ENCODE results near the gene FAM222A.

Gene FAM222A
- total RNA-seq, result 2.5 to 12.9 (median 2.7) reads per million in 9 experiments

DNA sequence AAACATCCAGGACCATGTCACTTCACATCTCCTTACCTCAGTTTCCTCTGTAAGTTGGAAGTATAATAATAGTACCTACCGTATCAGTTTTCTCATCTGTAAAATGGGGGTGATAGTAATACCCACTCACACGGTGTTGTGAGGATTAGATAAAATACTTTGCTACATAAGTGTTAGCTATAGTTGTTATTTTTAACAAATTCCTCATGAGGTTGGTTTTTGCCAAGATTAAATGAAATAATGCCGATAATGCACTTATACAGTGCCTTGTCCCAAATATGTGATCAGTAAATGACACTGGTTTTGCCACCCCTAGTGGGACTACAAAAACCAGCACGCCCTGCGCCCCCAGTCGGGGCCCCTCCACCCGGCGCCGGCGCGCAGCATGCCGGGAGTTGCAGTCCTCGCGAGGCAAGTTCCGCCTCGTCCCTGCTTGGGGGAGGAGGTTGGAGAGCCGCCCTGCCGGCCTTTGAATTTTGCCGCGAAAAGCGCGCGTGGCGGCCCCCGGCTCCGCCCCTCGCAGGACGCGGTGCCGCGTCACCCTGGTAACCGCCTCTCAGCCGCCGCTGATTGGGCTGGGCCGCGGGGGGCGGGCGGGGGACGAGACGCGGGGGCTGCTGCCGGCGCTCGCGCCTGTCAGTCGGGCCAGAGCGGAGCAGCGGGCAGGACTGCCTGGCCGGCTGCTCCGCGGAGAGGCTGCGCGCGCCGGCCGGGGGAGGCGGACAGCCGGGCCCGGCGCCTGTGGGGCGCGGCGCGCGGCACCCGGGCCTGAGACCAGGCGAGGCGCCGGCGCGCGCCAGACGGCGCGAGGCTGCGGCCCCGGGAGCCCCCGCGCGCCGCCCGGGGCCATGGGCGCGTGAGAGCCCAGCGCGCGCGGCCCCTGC lies at the start of gene FAM222A:
Gene FAM222A, plus strand, starts transcription at position 639 of the 884 bp plus-strand sequence. CDS start 30,322 bp downstream, outside the sequence.
- DNase-seq (peak; percentile 97 to 99 (median 97)), ATAC-seq (replicated peaks) (peak; percentile 86)
- Mint-ChIP-seq H3K9me3 (no peaks in the 10 kb centered on the region), H3K27ac (no peak within 1 kb of the TSS), H3K36me3 (ENCODE audit: insufficient read depth) (peaks cover 10% of the 10 kb centered on the region), H3K27me3 (peaks cover 17 to 45% of the 10 kb centered on the region in 2 donors), H3K4me1 (ENCODE audit: low read depth in 2 of 2) (peaks cover 0 to 1% of the 10 kb centered on the region in 2 donors), H3K4me3 (peak within 1 kb of the TSS; percentile 61 to 70)

DNA sequence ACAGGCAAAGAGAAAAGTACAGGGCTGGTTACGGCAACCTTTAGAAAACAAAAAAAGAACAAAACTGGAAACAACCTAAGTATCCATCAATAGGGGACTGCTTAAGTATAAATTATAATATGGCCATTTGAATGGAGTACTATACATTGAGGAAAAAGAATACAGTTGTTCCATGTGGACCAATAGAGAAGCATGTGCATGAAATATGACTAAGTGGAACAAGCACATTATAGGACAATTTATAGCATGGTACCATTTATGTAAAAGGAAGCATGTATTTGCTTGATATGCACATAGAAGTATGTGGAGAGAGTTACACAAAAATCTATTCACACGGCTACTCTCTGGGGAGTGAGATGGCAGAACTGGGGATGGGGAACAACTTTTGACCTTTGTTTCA lies 49.2 kb upstream of the FAM222A start:
- Mint-ChIP-seq H3K4me3 (no peak overlapping the region), H3K9me3 (no peaks in the 10 kb centered on the region), H3K27ac (no peak overlapping the region), H3K27me3 (peaks cover under 1 to 21% of the 10 kb centered on the region in 2 donors), H3K4me1 (ENCODE audit: low read depth in 2 of 2) (no peaks in the 10 kb centered on the region), H3K36me3 (ENCODE audit: insufficient read depth) (peaks cover 5% of the 10 kb centered on the region)
- no peak for DNase-seq
- no peak for ATAC-seq (replicated peaks)

DNA sequence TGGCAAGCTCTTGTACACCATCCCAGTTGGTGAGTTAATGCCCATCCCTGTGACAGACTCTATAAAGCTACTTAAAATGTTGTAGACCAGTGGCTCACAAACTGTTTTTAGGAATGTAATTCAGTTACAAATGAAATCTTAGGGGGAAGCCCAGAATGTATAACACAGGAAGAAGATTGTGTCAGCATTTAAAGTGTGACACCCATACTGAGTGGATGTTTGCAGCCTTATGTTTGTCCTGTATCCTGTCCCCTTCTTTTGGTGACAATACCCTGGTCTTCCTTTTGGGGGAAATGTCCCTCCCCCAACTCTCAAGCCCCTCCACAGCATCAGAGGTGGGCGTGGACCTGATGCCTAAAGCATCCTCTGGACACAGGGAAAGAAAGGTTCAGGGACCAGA lies 47.6 kb upstream of the FAM222A start:
- peaks cover 5% of the 10 kb centered on the region for H3K36me3 Mint-ChIP-seq (ENCODE audit: insufficient read depth)
- ATAC-seq (replicated peaks) (no peak), DNase-seq (no peak)
- no peak overlapping the region for H3K4me3 Mint-ChIP-seq
- no peaks in the 10 kb centered on the region for H3K9me3 Mint-ChIP-seq
- no peaks in the 10 kb centered on the region for H3K4me1 Mint-ChIP-seq (ENCODE audit: low read depth in 2 of 2)
- peaks cover 11 to 38% of the 10 kb centered on the region in 2 donors for H3K27me3 Mint-ChIP-seq
- H3K27ac Mint-ChIP-seq, result no peak overlapping the region

DNA sequence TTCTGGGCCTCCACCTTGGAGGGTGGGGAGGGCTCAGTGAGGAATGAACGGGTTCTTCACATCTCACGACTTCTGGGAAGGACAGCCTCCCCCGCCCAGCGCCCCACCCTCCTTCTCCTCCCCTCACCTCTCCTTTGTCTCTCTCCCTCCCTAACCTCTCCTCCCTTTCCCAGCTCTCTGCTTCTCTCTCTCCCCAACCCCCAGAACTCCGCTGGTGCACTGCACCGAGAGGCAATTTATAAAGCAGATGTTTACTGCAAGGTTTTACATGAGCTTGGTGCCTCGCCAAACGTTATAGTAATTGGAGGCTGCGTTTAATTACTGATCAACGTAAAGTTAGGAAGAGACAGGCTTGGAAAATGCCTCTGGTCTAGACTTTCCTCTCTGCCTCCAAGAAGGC lies 42.9 kb upstream of the FAM222A start:
- no peak for ATAC-seq (replicated peaks)
- peaks cover 15 to 54% of the 10 kb centered on the region in 2 donors for H3K27me3 Mint-ChIP-seq
- H3K4me3 Mint-ChIP-seq, result no peak overlapping the region

DNA sequence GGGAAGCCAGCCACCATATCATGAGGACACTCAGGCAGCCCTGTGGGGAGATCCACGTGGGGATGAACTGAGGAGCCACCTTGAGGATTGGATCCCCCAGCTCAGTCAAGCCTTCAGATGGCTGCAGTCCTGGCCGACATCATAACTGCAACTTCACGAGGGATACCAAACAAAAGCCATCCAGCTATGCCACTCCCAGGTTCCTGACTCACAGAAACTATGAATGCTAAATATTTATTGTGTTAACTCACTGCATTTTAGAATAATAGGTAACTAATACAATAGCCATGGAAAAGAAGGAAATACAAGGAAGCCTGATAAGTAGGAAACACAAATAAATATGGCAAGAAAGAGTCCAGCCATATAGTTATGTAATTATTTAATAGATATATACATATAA lies 42.1 kb upstream of the FAM222A start:
- ATAC-seq (replicated peaks) (no peak), DNase-seq (no peak)
- no peaks in the 10 kb centered on the region for H3K9me3 Mint-ChIP-seq
- H3K36me3 Mint-ChIP-seq (ENCODE audit: insufficient read depth), result peaks cover 2% of the 10 kb centered on the region
- H3K4me3 Mint-ChIP-seq, result no peak overlapping the region
- H3K4me1 Mint-ChIP-seq (ENCODE audit: low read depth in 2 of 2), result no peaks in the 10 kb centered on the region
- H3K27ac Mint-ChIP-seq, result no peak overlapping the region
- peaks cover 15 to 62% of the 10 kb centered on the region in 2 donors for H3K27me3 Mint-ChIP-seq

More for the DNA sequence above, 42.9 kb upstream of the FAM222A start:
- Mint-ChIP-seq H3K36me3 (ENCODE audit: insufficient read depth) (peaks cover 2% of the 10 kb centered on the region), H3K4me1 (ENCODE audit: low read depth in 2 of 2) (no peaks in the 10 kb centered on the region), H3K9me3 (no peaks in the 10 kb centered on the region), H3K27ac (no peak overlapping the region)
- no peak for DNase-seq

DNA sequence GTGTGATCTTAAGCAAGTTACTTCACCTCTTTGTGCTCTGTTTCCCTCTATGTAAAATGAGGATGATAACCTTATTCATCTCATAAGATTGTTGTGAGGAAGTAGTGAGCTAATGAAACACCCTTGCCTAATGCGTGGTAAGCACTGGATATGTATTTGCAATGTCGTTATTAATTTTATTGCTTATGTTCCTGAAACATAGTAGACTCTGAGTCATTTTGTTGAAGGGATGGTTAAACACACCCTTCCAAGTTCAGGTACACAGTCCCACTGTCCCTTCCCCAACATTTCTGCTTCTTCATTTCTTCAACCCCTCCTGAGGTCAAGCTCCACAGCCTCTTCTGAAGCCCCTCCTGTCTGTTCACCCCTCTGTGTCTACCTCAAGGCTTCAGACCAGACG lies 40.2 kb upstream of the FAM222A start:
- no peak for ATAC-seq (replicated peaks)
- DNase-seq, result no peak
- no peak overlapping the region for H3K4me3 Mint-ChIP-seq
- peaks cover 21 to 66% of the 10 kb centered on the region in 2 donors for H3K27me3 Mint-ChIP-seq
- H3K36me3 Mint-ChIP-seq (ENCODE audit: insufficient read depth), result peaks cover 1% of the 10 kb centered on the region
- H3K27ac Mint-ChIP-seq, result no peak overlapping the region
- no peaks in the 10 kb centered on the region for H3K9me3 Mint-ChIP-seq
- H3K4me1 Mint-ChIP-seq (ENCODE audit: low read depth in 2 of 2), result no peaks in the 10 kb centered on the region

DNA sequence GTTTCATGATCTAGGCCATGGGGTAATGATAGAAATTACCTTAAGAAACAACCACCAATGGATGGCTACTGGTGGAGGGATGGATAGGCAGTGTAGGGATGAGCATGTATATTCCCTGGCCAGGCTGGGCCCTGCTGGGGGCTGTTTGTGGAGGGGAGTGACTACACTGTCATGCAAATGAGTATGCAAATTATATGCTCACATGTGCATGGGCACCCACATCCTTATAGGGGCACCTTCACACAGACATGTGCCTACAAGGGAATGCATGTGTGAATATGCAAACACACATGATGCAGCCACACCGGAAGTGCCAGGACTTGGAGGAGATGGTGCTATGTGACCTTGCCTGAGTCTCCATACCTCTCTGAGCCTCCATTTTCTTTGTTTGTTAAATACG lies 39.7 kb upstream of the FAM222A start:
- peaks cover 21 to 61% of the 10 kb centered on the region in 2 donors for H3K27me3 Mint-ChIP-seq

DNA sequence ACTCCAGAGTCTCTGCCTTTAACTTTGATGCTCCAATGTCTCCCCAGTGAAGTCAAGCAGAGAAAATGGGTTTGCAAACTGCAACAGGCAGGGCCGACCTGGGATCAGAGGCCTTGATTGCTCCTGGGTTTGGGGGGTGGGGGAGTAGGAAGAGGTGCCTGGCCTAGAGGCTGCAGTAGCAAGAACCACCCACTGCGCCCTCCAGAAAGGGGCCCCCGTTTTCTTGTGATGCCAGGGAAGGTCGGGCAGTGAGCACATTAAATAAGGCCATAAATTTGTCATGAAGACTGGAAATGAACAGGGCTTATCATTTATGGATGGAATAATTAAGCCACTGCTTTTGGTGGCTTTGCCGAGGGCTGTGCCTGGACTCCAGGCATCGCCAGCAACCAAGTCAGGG lies 38.2 kb upstream of the FAM222A start:
- Mint-ChIP-seq H3K4me3 (no peak overlapping the region), H3K27me3 (peaks cover 11 to 46% of the 10 kb centered on the region in 2 donors), H3K27ac (no peak overlapping the region), H3K4me1 (ENCODE audit: low read depth in 2 of 2) (no peaks in the 10 kb centered on the region), H3K9me3 (no peaks in the 10 kb centered on the region), H3K36me3 (ENCODE audit: insufficient read depth) (no peaks in the 10 kb centered on the region)
- ATAC-seq (replicated peaks), result no peak
- DNase-seq, result no peak

More for the DNA sequence above, 39.7 kb upstream of the FAM222A start:
- no peaks in the 10 kb centered on the region for H3K4me1 Mint-ChIP-seq (ENCODE audit: low read depth in 2 of 2)
- no peak overlapping the region for H3K4me3 Mint-ChIP-seq
- no peaks in the 10 kb centered on the region for H3K9me3 Mint-ChIP-seq
- no peaks in the 10 kb centered on the region for H3K36me3 Mint-ChIP-seq (ENCODE audit: insufficient read depth)
- no peak overlapping the region for H3K27ac Mint-ChIP-seq
- DNase-seq (no peak), ATAC-seq (replicated peaks) (no peak)

DNA sequence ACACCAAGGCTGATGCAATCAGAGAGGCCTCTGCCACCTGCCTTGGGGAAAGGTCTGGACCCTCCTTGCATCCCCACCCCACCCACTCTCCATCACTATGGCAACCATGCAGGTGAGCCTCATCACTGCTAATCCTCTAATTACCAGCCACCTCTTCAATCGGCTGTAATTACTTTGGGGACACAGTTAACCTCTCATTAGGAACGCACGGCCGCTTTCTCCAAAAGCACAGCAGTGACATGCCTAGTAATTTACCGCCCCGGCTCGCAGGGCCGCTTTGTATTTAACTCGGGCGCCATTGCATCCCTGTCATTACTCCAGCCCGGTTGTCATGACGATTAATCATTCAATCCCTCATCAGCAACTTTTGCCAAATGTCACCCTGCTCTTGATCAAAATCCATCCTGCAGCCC lies 36.3 kb upstream of the FAM222A start:
- H3K4me1 Mint-ChIP-seq (ENCODE audit: low read depth in 2 of 2), result no peaks in the 10 kb centered on the region
- H3K4me3 Mint-ChIP-seq, result no peak overlapping the region
- H3K27me3 Mint-ChIP-seq, result peaks cover 7 to 32% of the 10 kb centered on the region in 2 donors
- ATAC-seq (replicated peaks) (no peak), DNase-seq (no peak)
- H3K36me3 Mint-ChIP-seq (ENCODE audit: insufficient read depth), result no peaks in the 10 kb centered on the region
- H3K27ac Mint-ChIP-seq, result no peak overlapping the region
- H3K9me3 Mint-ChIP-seq, result no peaks in the 10 kb centered on the region

DNA sequence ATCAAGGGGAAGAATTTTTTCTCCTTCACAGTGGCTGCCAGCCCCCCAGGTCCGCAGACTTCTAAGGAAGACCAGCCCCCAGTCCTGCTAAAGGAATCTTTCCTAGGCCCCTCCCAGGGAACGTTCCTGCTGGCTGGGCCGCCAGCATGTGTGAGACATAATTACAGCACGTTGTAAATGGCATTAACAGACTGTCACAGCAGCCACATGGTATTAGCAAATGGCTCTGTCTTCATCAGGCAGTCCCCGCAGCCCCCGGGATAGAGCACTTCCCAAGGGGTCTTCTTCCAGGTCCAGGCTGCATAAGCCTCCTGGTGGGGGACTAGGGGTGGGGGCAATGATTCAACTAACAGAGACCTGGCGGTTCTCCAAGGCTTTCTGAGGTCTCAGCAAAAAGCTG lies 34.9 kb upstream of the FAM222A start:
- peaks cover 13 to 32% of the 10 kb centered on the region in 2 donors for H3K27me3 Mint-ChIP-seq

DNA sequence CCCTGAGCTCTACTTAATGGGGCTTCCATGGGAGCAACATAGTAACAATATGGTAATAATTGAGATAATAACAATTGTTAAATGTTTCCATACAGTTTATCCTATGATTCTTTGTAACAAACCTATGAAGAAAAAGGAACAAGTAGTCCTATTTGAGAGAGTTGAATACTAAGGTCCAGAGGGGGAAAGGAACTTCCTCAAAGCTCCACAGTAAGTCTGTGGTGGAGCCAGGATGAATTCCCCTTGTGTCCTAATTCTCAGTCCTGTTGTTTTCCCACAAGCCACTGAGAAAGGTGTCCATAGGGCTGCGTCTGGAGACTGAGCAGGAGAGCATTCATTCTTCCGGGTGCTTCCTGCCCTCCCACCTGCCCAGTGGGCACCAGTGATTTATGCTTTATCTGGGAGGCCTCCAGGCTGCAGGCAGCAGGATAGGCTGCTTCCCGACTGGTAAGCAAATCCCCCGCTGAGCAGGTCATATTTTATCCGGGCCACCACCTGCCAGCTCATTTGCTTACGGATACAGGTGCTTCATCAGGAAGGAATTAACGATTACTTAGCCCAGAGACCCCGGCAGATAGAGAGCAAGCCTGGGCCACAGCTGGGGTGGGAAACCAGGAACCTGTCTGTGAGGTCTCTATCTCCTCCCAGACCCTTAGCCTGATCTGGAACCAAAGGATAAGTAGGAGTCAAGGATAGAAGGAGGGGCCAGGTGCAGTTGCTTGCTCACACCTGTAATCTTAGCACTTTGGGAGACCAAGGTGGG lies 33.9 kb upstream of the FAM222A start:
- ATAC-seq (replicated peaks) (no peak), DNase-seq (no peak)
- Mint-ChIP-seq H3K27me3 (peaks cover 13 to 32% of the 10 kb centered on the region in 2 donors), H3K9me3 (no peaks in the 10 kb centered on the region), H3K4me1 (ENCODE audit: low read depth in 2 of 2) (no peaks in the 10 kb centered on the region), H3K27ac (no peak overlapping the region), H3K4me3 (no peak overlapping the region), H3K36me3 (ENCODE audit: insufficient read depth) (no peaks in the 10 kb centered on the region)

More for the DNA sequence above, 34.9 kb upstream of the FAM222A start:
- ATAC-seq (replicated peaks) (no peak), DNase-seq (no peak)
- Mint-ChIP-seq H3K9me3 (no peaks in the 10 kb centered on the region), H3K36me3 (ENCODE audit: insufficient read depth) (no peaks in the 10 kb centered on the region), H3K27ac (no peak overlapping the region), H3K4me1 (ENCODE audit: low read depth in 2 of 2) (no peaks in the 10 kb centered on the region), H3K4me3 (no peak overlapping the region)

DNA sequence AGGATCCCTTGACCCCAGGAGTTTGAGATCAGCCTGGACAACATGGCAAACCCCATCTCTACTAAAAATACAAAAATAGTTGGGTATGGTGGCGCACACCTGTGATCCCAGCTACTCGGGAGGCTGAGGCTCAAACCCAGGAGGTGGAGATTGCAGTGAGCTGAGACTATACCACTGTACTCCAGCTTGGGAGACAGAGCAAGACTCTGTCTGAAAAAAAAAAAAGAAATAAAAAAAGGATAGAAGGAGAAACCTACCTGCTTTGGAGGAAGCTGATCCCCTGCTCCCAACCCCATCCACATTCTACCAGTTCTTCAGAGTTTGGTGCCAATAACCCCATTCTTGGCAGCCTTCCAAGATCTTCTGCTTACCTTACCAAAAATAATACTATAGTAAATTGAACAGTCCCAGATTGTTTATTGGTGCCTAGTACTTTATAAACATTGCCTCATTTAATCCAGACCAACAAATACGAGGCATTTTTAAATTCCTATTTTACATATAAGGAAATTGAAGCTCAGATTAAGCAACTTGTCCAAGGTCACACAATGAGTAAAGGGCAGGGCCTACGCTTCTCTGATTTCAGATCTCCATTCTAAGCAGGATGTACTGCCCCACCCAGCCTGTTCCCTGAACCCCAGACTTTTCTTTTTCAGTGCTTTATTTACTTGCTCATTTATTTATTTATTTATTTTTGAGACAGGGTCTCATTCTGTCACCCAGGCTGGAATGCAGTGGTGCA lies 33.2 kb upstream of the FAM222A start:
- ATAC-seq (replicated peaks) (no peak), DNase-seq (no peak)
- H3K4me3 Mint-ChIP-seq, result no peak overlapping the region
- H3K27ac Mint-ChIP-seq, result no peak overlapping the region
- H3K27me3 Mint-ChIP-seq, result peaks cover 13 to 26% of the 10 kb centered on the region in 2 donors
- H3K4me1 Mint-ChIP-seq (ENCODE audit: low read depth in 2 of 2), result no peaks in the 10 kb centered on the region
- no peaks in the 10 kb centered on the region for H3K36me3 Mint-ChIP-seq (ENCODE audit: insufficient read depth)
- no peaks in the 10 kb centered on the region for H3K9me3 Mint-ChIP-seq
